Measurements from ENCODE around the gene UXS1.

DNA sequence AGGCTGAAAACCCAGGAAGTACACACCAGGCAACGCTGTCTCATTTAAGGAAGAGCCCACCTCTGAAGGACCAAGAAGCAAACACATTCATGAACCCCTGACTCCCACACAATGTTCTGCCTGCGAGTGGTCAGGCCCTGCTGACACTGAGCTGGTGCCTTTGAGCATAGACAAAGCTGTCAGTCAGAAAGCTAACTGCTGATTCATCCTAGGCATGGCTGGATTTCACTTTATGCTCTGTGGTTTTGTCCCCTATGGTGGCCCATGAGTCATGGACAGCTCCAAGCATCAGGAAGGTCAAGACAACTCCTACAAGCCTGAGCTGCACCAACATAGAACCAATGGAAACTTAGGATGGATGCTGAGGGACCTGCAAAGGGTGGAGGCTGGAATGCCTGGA, 78.9 kb downstream of the UXS1 start:
- TF ChIP-seq, protein P1, sequence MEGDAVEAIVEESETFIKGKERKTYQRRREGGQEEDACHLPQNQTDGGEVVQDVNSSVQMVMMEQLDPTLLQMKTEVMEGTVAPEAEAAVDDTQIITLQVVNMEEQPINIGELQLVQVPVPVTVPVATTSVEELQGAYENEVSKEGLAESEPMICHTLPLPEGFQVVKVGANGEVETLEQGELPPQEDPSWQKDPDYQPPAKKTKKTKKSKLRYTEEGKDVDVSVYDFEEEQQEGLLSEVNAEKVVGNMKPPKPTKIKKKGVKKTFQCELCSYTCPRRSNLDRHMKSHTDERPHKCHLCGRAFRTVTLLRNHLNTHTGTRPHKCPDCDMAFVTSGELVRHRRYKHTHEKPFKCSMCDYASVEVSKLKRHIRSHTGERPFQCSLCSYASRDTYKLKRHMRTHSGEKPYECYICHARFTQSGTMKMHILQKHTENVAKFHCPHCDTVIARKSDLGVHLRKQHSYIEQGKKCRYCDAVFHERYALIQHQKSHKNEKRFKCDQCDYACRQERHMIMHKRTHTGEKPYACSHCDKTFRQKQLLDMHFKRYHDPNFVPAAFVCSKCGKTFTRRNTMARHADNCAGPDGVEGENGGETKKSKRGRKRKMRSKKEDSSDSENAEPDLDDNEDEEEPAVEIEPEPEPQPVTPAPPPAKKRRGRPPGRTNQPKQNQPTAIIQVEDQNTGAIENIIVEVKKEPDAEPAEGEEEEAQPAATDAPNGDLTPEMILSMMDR (IDR thresholded peaks at IDR 0.05), result no peak
- TF ChIP-seq POLR2AphosphoS5 (IDR thresholded peaks at IDR 0.05; ENCODE audit: insufficient read depth in 1 of 2, low read depth in 1 of 2) (no peak), POLR2A (IDR thresholded peaks at IDR 0.05) (no peak)
